Measurements from ENCODE around the gene PCNT.

Gene PCNT, protein sequence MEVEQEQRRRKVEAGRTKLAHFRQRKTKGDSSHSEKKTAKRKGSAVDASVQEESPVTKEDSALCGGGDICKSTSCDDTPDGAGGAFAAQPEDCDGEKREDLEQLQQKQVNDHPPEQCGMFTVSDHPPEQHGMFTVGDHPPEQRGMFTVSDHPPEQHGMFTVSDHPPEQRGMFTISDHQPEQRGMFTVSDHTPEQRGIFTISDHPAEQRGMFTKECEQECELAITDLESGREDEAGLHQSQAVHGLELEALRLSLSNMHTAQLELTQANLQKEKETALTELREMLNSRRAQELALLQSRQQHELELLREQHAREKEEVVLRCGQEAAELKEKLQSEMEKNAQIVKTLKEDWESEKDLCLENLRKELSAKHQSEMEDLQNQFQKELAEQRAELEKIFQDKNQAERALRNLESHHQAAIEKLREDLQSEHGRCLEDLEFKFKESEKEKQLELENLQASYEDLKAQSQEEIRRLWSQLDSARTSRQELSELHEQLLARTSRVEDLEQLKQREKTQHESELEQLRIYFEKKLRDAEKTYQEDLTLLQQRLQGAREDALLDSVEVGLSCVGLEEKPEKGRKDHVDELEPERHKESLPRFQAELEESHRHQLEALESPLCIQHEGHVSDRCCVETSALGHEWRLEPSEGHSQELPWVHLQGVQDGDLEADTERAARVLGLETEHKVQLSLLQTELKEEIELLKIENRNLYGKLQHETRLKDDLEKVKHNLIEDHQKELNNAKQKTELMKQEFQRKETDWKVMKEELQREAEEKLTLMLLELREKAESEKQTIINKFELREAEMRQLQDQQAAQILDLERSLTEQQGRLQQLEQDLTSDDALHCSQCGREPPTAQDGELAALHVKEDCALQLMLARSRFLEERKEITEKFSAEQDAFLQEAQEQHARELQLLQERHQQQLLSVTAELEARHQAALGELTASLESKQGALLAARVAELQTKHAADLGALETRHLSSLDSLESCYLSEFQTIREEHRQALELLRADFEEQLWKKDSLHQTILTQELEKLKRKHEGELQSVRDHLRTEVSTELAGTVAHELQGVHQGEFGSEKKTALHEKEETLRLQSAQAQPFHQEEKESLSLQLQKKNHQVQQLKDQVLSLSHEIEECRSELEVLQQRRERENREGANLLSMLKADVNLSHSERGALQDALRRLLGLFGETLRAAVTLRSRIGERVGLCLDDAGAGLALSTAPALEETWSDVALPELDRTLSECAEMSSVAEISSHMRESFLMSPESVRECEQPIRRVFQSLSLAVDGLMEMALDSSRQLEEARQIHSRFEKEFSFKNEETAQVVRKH (N-terminal part only)

GRCh38 chr21:46323710-46324389 is at the start of gene PCNT, which contains the start of gene C21orf58:
Gene PCNT, plus strand, starts transcription at chr21:46324156. Its CDS starts 73 bp downstream, at chr21:46324229.
Gene C21orf58, minus strand, starts transcription at chr21:46323870. Its CDS starts 1,132 bp downstream, at chr21:46322738.
- H3K9ac ChIP-seq (ENCODE audit: low read depth, low read length): peak within 1 kb of the TSS; percentile 98
- H3K27ac ChIP-seq (ENCODE audit: low read length): peak within 1 kb of the TSS; percentile 92
- H3K4me1 ChIP-seq (ENCODE audit: insufficient read depth, low read length): peaks cover 8% of the 10 kb centered on the region
- no peaks in the 10 kb centered on the region for H3K9me3 ChIP-seq (ENCODE audit: insufficient read depth, low read depth, low read length)
- H3K36me3 ChIP-seq (ENCODE audit: insufficient read depth, low read depth, low read length): peaks cover 34% of the 10 kb centered on the region
- no peaks in the 10 kb centered on the region for H3K27me3 ChIP-seq (ENCODE audit: insufficient read depth, low read length)
- H3K4me3 ChIP-seq (ENCODE audit: low read length): peak within 1 kb of the TSS; percentile 85

DNA sequence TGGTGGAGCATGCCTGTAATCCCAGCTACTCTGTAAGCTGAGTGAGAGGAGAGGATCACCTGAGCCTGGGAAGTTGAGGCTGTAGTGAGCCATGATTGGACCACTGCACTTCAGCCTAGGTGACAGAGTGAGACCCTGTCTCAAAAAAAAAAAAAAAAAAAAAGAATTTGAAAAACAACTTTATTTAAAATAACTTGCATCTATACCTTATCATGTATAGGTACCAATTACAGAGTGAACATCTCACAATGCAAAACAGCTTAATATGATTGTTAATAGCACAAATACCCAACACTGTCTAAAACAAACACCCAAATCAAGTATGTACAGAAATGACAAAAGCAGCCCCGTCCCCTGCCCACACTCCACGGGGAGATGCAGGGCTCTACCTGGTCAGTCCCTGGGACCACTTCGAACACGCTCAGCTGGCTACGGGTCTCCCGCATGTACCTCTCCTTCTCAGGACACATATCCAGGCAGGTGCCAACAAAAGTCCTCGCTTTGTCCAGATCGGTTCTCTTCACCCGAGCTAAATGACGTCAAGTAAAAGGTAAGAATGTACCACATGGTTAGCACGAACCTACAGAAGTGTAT is 49.1 kb upstream of the PCNT start:
- Histone ChIP-seq H3K4me3 (ENCODE audit: low read length) (no peak overlapping the region), H3K9me3 (ENCODE audit: insufficient read depth, low read depth, low read length) (no peaks in the 10 kb centered on the region), H3K9ac (ENCODE audit: low read depth, low read length) (no peak overlapping the region), H3K27me3 (ENCODE audit: insufficient read depth, low read length) (no peaks in the 10 kb centered on the region), H3K36me3 (ENCODE audit: insufficient read depth, low read depth, low read length) (peaks cover 93% of the 10 kb centered on the region), H3K4me1 (ENCODE audit: insufficient read depth, low read length) (no peaks in the 10 kb centered on the region), H3K27ac (ENCODE audit: low read length) (no peak overlapping the region)

- peaks cover 24% of the 10 kb centered on the region for H3K4me1 ChIP-seq (ENCODE audit: insufficient read depth, low read length)
- peaks cover 53% of the 10 kb centered on the region for H3K36me3 ChIP-seq (ENCODE audit: insufficient read depth, low read depth, low read length)
- peak overlapping the region; percentile 99; the same call in 1 of the 2 replicates for H3K9ac ChIP-seq (ENCODE audit: low read depth, low read length)
- H3K27ac ChIP-seq (ENCODE audit: low read length): no peak overlapping the region
- peak overlapping the region; percentile 99; the same call in 1 of the 2 replicates for H3K4me3 ChIP-seq (ENCODE audit: low read length)
- no peaks in the 10 kb centered on the region for H3K27me3 ChIP-seq (ENCODE audit: insufficient read depth, low read length)
- no peaks in the 10 kb centered on the region for H3K9me3 ChIP-seq (ENCODE audit: insufficient read depth, low read depth, low read length)
These were observed 39.8 kb upstream of the PCNT start for GRCh38 chr21:46284077-46284644.

DNA sequence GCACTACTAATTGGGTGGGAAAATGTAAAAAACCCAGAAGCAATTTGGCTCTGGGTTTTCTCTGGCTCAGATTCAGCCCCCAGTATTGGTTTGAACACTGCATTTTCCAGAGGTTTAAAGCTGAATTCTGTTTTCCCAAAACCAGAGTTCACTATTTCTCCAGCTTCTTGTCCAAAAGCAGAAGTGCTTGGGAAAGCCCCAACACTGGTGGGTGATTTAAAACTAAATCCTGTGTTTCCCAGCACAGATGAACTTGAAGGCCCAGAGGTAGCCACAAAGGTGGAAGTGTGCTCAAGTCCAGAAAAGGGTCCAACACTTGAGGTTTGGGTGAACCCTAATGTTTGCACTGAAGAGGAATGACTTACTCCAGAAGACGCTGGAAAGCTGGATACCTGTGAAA is 39.2 kb upstream of the PCNT start:
- Histone ChIP-seq H3K27ac (ENCODE audit: low read length) (no peak overlapping the region), H3K9me3 (ENCODE audit: insufficient read depth, low read depth, low read length) (no peaks in the 10 kb centered on the region), H3K4me1 (ENCODE audit: insufficient read depth, low read length) (peaks cover 24% of the 10 kb centered on the region), H3K4me3 (ENCODE audit: low read length) (peak overlapping the region; percentile 99), H3K36me3 (ENCODE audit: insufficient read depth, low read depth, low read length) (peaks cover 49% of the 10 kb centered on the region), H3K9ac (ENCODE audit: low read depth, low read length) (peak overlapping the region; percentile 99; the same call in 1 of the 2 replicates), H3K27me3 (ENCODE audit: insufficient read depth, low read length) (no peaks in the 10 kb centered on the region)

DNA sequence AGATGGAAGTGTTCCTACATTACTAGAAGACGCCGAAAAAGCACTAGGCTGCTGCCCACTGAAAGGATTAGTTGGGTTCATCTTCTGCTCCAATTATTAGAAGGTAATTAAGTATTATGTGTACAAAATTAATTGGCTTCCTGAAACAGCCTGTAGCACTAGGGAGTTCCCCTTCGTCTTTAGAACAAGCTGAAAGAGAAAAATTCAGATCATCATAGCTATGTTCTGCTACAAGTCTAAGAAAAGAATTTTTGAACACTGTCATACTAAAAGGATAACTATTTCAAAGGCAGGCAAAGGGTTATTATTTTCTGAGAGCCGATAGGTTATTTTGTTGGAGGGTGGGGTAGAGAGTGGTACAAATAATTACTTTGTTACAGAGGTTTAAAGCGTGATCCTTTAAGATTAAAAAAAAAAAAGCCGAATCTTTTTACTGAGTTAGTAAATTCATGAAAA is 38.7 kb upstream of the PCNT start, which contains the start of gene MCM3AP:
Gene MCM3AP (minus strand): TSS at position 406 of the 456 bp plus-strand sequence. CDS start 325 bp downstream, at position 81.
- Histone ChIP-seq H3K4me3 (ENCODE audit: low read length) (peak within 1 kb of the TSS; percentile 99), H3K9me3 (ENCODE audit: insufficient read depth, low read depth, low read length) (no peaks in the 10 kb centered on the region), H3K9ac (ENCODE audit: low read depth, low read length) (peak within 1 kb of the TSS; percentile 99), H3K27ac (ENCODE audit: low read length) (peak within 1 kb of the TSS; percentile 96), H3K36me3 (ENCODE audit: insufficient read depth, low read depth, low read length) (peaks cover 46% of the 10 kb centered on the region), H3K27me3 (ENCODE audit: insufficient read depth, low read length) (no peaks in the 10 kb centered on the region), H3K4me1 (ENCODE audit: insufficient read depth, low read length) (peaks cover 24% of the 10 kb centered on the region)

DNA sequence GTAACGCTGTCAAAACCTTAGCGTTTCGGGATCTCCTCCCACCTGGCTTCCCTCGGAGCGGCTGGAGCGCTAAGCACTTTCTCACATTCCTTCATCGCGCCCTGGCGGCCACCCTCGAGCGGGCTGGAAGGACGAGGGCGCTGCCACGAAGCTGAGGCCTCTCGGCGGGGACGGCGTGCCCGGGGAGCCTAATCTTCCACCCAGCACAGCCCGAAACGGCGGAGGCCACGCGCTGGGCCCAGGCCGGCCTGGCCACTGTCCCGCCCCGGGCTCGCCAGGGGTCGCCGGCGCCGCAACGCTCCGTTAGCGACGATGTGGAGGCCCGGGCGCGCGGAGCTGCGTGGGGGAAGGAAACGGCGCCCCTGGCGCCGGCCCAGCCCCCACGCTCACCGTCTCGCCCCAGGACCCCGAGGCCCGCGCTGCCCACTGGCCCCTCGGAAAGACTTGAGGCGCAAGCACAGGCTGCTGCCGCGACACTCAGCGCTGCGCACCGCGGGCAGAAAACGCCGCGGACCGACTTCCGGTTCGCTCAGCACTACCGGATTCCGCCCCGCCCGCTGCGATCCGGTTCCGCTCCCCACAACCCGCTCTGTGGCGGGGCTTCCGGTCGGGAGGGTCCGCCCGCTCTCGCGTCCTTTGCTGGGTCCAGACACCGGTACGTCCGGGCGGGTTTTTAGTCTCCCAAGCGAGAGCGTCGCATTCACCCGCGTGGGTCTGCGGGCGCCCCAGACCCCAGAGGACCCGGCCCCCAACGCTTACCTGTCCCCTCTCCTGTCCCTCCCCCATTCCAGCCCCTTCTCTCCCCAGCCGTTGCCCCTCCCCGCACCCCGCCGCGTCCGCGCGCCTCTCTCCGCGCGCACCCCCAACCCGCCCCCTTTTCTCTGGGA is 38.0 kb upstream of the PCNT start, which contains the start of gene YBEY:
Gene YBEY (plus strand): TSS at position 582 of the 887 bp plus-strand sequence. CDS start 572 bp downstream, outside the sequence.
- H3K4me3 ChIP-seq (ENCODE audit: low read length): peak within 1 kb of the TSS; percentile 99
- H3K36me3 ChIP-seq (ENCODE audit: insufficient read depth, low read depth, low read length): peaks cover 40% of the 10 kb centered on the region

DNA sequence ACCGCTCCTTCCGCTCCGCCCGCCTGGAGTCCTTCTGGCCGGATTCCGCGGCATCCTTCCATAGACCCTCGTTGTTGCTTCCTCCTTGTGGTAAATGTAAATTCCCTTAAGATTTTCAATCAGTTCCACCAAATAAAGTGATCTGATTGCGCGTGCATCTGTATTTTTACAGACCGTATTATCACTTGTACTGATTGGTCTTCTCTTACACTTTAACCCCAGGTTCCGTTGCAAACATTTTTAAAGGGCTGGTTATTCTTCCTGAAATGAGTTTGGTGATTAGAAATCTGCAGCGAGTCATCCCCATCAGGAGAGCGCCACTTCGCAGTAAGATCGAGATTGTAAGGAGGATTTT is 37.3 kb upstream of the PCNT start:
- H3K27me3 ChIP-seq (ENCODE audit: insufficient read depth, low read length): no peaks in the 10 kb centered on the region
- peak overlapping the region; percentile 96 for H3K27ac ChIP-seq (ENCODE audit: low read length)
- H3K9ac ChIP-seq (ENCODE audit: low read depth, low read length): peak overlapping the region; percentile 99
- peaks cover 39% of the 10 kb centered on the region for H3K36me3 ChIP-seq (ENCODE audit: insufficient read depth, low read depth, low read length)
- peaks cover 24% of the 10 kb centered on the region for H3K4me1 ChIP-seq (ENCODE audit: insufficient read depth, low read length)
- H3K4me3 ChIP-seq (ENCODE audit: low read length): peak overlapping the region; percentile 99
- no peaks in the 10 kb centered on the region for H3K9me3 ChIP-seq (ENCODE audit: insufficient read depth, low read depth, low read length)

More for the DNA sequence above, 38.0 kb upstream of the PCNT start, which contains the start of gene YBEY:
- peaks cover 24% of the 10 kb centered on the region for H3K4me1 ChIP-seq (ENCODE audit: insufficient read depth, low read length)
- H3K27ac ChIP-seq (ENCODE audit: low read length): peak within 1 kb of the TSS; percentile 96
- H3K9ac ChIP-seq (ENCODE audit: low read depth, low read length): peak within 1 kb of the TSS; percentile 99
- no peaks in the 10 kb centered on the region for H3K27me3 ChIP-seq (ENCODE audit: insufficient read depth, low read length)
- H3K9me3 ChIP-seq (ENCODE audit: insufficient read depth, low read depth, low read length): no peaks in the 10 kb centered on the region

DNA sequence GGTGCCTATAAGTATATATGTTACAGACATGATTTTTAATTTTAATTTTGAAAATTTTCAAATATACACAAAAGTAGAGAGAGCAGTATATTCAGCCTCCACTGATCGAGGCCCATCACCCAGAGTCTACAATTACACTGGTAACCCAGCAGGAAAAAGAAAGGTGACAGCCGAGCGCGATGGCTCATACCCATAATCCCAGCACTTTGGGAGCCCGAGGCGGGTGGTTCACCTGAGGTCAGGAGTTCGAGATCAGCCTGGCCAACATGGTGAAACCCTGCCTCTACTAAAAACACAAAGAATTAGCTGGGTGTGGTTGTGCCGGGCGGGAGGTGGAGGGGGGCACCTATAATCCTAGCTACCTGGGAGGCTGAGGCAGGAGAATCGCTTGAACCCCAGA is 36.4 kb upstream of the PCNT start:
- Histone ChIP-seq H3K4me3 (ENCODE audit: low read length) (peak overlapping the region; percentile 99), H3K4me1 (ENCODE audit: insufficient read depth, low read length) (peaks cover 24% of the 10 kb centered on the region), H3K27ac (ENCODE audit: low read length) (no peak overlapping the region), H3K27me3 (ENCODE audit: insufficient read depth, low read length) (no peaks in the 10 kb centered on the region), H3K9ac (ENCODE audit: low read depth, low read length) (peak overlapping the region; percentile 99; the same call in 1 of the 2 replicates), H3K9me3 (ENCODE audit: insufficient read depth, low read depth, low read length) (no peaks in the 10 kb centered on the region), H3K36me3 (ENCODE audit: insufficient read depth, low read depth, low read length) (peaks cover 40% of the 10 kb centered on the region)

GRCh38 chr21:46289655-46290179 is 34.2 kb upstream of the PCNT start:
- Histone ChIP-seq H3K9ac (ENCODE audit: low read depth, low read length) (no peak overlapping the region), H3K27ac (ENCODE audit: low read length) (no peak overlapping the region), H3K36me3 (ENCODE audit: insufficient read depth, low read depth, low read length) (peaks cover 20% of the 10 kb centered on the region), H3K4me1 (ENCODE audit: insufficient read depth, low read length) (peaks cover 14% of the 10 kb centered on the region), H3K9me3 (ENCODE audit: insufficient read depth, low read depth, low read length) (no peaks in the 10 kb centered on the region), H3K4me3 (ENCODE audit: low read length) (no peak overlapping the region), H3K27me3 (ENCODE audit: insufficient read depth, low read length) (no peaks in the 10 kb centered on the region)

Measured in iPS-20b (cell line).